Right forelimb (tissue), 1 donor: ENCODE data around the gene PALM.
A peak's percentile ranks its signal among the peaks of the same experiment; 100 is the strongest.
"Not testable (repeated sequence)": the region's sequence is repeated elsewhere in the genome, so short reads cannot be mapped to it uniquely, and the experiment has no call there.

ENCODE experiments used
- DNase-seq: peaks from one replicate; pipeline ENCODE4 v3.0.0-alpha.2; 2018

The PALM gene

DNA sequence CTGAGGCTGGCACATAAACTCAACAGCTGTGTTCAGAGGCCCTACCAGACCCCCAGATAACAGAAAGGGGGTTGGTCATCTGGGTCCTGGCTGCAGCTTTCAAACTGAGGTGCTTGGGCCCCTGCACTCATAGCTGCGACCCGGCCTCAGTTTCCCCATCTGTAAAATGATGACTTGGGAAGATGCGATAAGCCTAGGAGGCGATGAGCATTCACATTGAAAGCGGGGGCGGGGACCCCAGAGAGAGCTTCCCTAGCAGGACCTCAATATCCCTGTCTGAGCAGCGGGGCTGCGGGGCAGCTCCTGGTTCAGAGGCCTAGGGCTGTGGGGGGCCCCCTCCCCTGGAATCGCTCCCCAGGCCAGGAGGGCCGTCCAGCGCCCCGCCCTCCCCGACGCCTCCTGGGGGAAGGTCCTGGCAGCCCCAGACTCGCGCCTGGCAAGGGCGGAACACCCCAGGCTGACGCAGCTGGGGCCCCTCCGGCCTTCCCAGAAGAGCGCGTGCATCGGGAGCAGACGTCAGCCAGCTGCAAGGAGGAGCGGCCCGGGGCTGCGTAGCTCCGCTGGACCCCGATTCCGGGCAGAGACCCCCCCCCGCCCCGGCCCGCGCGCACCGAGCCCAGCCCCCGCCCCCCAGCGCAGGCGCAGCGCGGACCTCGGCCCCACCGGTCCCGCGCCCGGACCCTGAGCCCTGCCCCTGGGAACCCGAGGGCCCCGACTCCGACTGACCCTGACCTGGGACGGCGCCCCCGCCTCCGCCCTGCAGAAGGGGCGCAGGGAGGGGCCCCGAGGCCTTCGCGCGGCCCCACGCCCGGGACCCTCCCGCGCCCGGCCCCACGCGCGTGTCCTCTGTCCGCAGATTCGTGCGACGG, 29.1 kb upstream of the PALM start:
- peak; percentile 88 for DNase-seq

DNA sequence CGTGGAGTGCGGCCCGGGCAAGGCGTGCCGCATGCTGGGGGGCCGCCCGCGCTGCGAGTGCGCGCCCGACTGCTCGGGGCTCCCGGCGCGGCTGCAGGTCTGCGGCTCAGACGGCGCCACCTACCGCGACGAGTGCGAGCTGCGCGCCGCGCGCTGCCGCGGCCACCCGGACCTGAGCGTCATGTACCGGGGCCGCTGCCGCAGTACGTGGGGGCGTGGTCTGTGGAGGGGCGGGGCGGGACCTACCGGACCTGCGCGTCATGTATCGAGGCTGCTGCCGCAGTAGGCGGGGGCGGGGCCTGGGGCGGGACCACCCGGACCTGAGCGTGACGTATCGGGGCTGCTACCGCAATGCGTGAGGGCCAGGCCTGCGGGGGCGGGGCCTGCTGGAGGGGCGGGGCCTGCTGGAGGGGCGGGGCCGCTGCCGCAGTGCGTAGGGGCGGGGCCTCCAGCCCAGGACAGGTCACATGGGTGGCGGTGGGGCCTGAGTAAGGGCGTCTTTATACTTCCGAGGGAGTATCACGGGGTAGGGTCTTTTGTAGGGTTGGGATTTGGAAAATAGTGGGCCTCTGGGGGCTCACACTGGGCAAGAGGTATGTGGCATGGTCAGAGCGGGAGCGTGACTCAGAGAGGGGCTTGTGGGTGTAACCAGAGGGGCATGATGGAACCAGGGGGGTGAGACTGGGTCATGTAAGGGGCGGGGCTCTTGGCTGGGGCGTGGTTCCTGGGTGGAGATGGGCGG, 28.3 kb upstream of the PALM start:
- peak; percentile 100 for DNase-seq

- no peak for DNase-seq
These were observed 27.4 kb upstream of the PALM start for GRCh38 chr19:681029-682019.

GRCh38 chr19:682678-683320, 25.9 kb upstream of the PALM start:
- DNase-seq, result no peak

- DNase-seq, result no peak
These were observed 23.2 kb upstream of the PALM start for GRCh38 chr19:685454-685931.

DNA sequence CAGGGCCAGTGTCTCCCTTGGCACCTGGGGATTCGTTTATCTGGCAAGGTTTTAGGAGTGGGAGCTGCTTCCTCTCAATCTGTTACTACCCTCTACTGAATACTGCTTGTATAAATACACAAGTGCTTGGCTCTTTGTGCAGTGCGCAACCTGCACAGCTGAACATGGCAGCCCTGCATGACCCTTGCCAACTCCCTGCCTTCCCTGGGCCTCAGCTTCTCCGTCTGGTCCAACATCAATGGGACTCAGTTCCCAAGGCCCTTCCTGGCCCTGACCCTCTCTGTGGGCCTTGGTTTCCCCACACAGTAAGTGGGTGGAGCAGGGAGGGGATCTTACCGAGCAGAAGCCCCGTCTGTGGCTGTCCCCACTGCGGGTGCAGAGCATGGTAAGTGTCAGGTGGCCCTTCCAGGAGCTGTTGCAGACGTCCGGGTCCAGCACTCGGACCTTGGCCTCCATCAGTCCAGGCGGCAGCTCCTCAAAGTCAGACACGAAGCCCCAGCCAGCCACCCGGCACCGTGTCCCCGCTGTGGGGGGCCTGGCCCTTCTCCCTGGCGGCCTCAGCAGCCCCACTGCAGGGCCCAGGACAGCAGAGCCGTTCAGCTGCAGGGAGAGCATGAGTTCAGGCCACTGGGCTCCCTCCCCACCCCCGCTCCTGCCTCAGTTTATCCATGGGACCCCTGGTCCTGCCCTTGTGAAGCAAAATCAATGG, 22.0 kb upstream of the PALM start:
- no peak for DNase-seq

DNA sequence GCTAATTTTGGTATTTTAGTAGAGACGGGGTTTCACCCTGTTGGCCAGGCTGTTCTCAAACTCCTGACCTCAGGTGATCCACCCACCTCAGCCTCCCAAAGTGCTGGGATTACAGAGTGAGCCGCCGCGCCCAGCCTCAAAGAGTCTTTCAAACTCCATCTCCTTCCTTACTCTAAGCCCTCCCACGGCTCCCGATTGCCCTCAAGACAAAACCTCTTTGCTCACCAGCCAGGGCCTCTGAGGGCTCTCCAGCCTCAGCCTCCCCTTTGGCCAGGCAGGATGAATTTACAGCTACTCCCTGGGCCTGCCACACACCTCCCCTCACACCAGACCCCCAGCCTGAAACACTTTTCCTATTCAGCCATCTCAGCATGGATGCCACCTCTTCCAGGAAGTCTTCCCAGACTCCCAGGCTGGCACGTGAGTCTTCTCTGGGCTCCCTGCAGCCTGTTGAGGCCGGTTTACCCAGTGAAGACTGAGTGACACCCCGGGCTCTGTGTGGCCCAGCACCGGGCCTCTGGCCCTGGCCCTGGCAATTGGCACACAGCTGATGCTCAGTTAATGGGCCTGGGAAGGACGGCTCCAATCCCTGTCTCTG, 21.1 kb upstream of the PALM start:
- DNase-seq, result no peak

- no peak for DNase-seq
These were observed 20.5 kb upstream of the PALM start for GRCh38 chr19:688214-688613.

- DNase-seq, result no peak
These were observed 19.7 kb upstream of the PALM start for GRCh38 chr19:688992-689391.

- DNase-seq, result no peak
These were observed 18.5 kb upstream of the PALM start for GRCh38 chr19:690203-690602.

DNA sequence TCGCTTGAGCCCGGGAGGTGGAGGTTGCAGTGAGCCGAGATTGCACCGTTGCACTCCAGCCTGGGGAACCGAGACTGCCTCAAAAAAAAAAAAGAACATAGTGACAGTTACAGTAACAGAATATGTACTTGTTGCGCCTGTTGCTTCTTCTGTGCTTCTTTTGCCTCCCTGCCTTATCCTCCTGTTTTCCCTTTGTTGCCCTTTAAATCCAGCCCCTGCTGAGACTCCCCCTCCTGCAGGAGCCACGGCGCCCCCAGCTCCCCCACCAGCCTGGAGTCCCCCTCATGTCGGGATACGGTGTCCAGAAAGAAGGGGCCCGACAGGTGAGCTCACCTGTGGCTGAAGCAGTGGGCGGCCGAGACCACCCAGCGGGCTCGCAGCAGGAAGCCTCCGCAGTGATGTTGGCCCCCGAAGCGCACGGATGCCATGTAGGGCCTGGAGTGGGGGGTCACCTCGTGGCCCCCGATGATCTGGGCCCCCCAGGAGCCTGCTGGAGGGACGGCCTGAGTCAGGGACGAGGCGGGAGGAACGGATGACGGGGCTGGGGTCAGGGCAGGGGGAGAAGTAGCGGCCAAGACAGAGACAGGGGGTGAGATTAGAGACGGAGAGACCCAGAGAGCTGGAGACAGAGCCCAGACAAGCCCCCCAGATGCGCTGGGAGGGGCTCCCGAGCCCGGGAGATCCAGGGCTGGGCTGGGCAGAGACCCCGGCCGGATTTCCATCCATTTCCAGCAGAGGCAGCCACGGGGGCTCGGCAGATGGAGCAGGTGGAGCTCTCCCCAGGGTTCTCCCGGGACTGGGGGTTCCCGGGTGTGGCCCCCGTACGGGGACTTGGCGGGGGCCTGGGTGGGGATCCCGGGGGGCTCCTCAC, 14.0 kb upstream of the PALM start:
- DNase-seq, result no peak

DNA sequence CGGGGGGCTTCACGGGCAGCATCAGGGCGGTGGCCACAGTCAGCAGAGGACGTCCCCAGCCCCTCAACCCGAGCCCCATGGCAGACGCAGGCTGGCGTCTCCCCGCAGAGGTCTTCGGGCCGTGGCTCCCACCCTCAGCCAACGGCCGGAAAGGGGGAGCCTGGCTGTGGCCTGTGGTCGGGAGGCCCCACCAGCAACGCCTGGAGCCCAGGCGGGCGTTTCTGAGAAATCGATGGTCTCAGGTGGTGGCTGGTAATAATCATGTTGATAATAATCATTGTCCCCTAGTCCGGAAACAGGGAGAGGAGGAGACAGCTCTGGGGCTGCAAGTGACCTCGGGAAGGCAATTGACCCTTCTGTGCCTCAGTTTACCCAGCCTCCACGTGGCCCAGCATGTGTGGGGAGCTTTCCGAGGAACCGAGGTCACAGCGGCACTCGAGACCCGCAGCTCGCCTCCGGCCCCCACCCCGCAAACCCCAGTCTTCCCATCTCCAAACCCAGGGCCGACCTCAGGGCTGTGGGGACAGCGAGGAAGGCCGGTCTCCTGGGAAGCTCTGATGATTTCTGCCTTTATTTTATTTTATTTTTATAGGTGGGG, 13.3 kb upstream of the PALM start, which contains the start of gene PRSS57:
Gene PRSS57, minus strand, starts transcription at position 101 of the 598 bp plus-strand sequence. Its CDS starts 22 bp downstream, at position 79.
- no peak for DNase-seq

- DNase-seq, result not testable (repeated sequence)
These were observed 10.2 kb upstream of the PALM start for GRCh38 chr19:698529-698928.

GRCh38 chr19:699885-700284, 8.8 kb upstream of the PALM start:
- DNase-seq, result not testable (repeated sequence)

GRCh38 chr19:702847-703246, 5.9 kb upstream of the PALM start:
- not testable (repeated sequence) for DNase-seq

DNA sequence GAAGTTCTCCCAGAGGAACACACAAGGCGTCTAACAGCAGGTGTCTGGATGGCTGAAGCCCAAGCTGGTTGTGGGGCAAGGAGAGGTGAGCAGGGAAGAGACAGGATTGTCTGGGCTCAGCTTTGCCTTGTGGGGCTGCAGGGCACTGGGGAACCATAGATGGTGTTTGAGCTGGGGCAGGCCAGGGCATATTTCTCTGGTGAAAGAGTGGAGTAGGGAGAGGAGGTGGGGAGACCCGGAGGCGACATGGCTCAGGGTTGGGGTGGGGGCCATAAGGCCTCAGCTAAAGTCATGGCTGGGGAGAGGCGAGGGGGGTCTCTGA, 5.4 kb upstream of the PALM start:
- DNase-seq, result no peak

GRCh38 chr19:703651-704446, 4.9 kb upstream of the PALM start:
- peak; percentile 77 for DNase-seq

GRCh38 chr19:704447-704741, 4.3 kb upstream of the PALM start:
- DNase-seq, result no peak
